Heart right ventricle (tissue), 16 donors: ENCODE data around the gene KDM3A. TPM values are rescaled to one million over a fixed set of nuclear protein-coding genes. Genes with fewer than 3 reads are reported as not detected.

Experiments
- ATAC-seq, 8 donors: fragments of 200-7000 bp; cut with Tn5 transposase; one replicate each; pipeline ENCODE4 v1.9.1; 2020; ENCODE audit warnings: mild to moderate bottlenecking in 8 of 8, moderate library complexity in 8 of 8, moderate number of reproducible peaks in 1 of 8
- DNase-seq, 2 donors: peaks; one replicate each; pipeline ENCODE4 v3.0.0-alpha.2; 2020
- H3K27ac ChIP-seq, 10 donors: fragments of 200-600 bp; sonication (generic) in 2 of 10; one replicate each; pipeline versions ENCODE4 v1.5.0 to v1.8.0; 2020 to 2022; ENCODE audit warnings: mild to moderate bottlenecking in 3 of 10
- H3K27me3 ChIP-seq, 7 donors: fragments of 200-600 bp; one replicate each; pipeline ENCODE4 v1.8.0; 2021 to 2022; ENCODE audit warnings: mild to moderate bottlenecking in 2 of 7
- H3K36me3 ChIP-seq, 9 donors: fragments of 200-600 bp; sonication (generic) in 1 of 9; one replicate each; pipeline versions ENCODE4 v1.5.0 to v1.8.0; 2020 to 2022; ENCODE audit warnings: mild to moderate bottlenecking in 2 of 9
- H3K4me1 ChIP-seq, 9 donors: fragments of 200-600 bp; sonication (generic) in 1 of 9; one replicate each; pipeline versions ENCODE4 v1.5.0 to v1.8.0; 2020 to 2022; ENCODE audit warnings: mild to moderate bottlenecking in 4 of 9
- H3K4me3 ChIP-seq, 10 donors: fragments of 200-600 bp; sonication (generic) in 2 of 10; one replicate each; pipeline versions ENCODE4 v1.5.0 to v1.8.0; 2020 to 2022; ENCODE audit warnings: mild to moderate bottlenecking in 7 of 10, moderate library complexity in 2 of 10
- H3K9me3 ChIP-seq, 11 donors: fragments of 200-600 bp in 10 of 11; sonication (generic) in 2 of 11; one replicate each; pipeline versions ENCODE4 v1.5.0 to v1.8.0; 2013 to 2022; ENCODE audit warnings: mild to moderate bottlenecking in 2 of 11, control low read depth in 1 of 11, moderate library complexity in 1 of 11
- CTCF ChIP-seq, 9 donors: fragments of 200-600 bp; sonication (generic) in 2 of 9; IDR thresholded peaks; one replicate each; pipeline versions ENCODE4 v1.5.0 to v1.8.0; 2021 to 2022; ENCODE audit warnings: antibody characterized with exemption in 9 of 9, mild to moderate bottlenecking in 5 of 9, moderate library complexity in 1 of 9
- WGBS, 2 donors: extraction: QIAGEN DNeasy Blood & Tissue Kit; methylation state at CpG; one replicate each; pipeline ENCODE4 v1.1.7; 2013; ENCODE audit warnings: inconsistent platforms in 1 of 2; 5-methylcytosine and 5-hydroxymethylcytosine counted together
- intact Hi-C, 10 donors: fragments of 100-400 bp; cut with DNase I; formaldehyde crosslinking; loops; one replicate each; pipeline versions ENCODE4 v1.11.1 to v1.14.2; 2022
- polyA plus RNA-seq, 2 donors: library from polyadenylated mRNA; stranded (reverse); fragments of 200-250 nt; gene quantifications; one replicate each; pipeline ENCODE4 v1.2.3, GENCODE V29; 2013
- total RNA-seq, 10 donors: library from RNA; stranded (reverse); fragmentation: NEBNext Ultra II Directional in 3 of 10; extraction: Animal tissue kit (Norgen Biotek cat#: 25700) in 3 of 10; gene quantifications; one replicate each; pipeline versions ENCODE4 v1.2.1 to v1.2.4, GENCODE V29; 2021 to 2023
- donor health status: Arrhythmogenic right ventricular cardiomyopathy.
- donor health status: ischemic (EF 13 %, LVEDD 7.1; RV severe dilation, severe dysfunction).
- donor health status: healthy with polysubstance abuse.
- donor health status: DM: no; HTN: yes; CAD: no.
- donor health status: DM: no; HTN: no; CAD: no.
- donor health status: ischemic (EF 25% LVEDD 6.9; RV normal size, moderate dysfunction).
- donor health status: ischemic (EF 25% LVEDD 5.7; RV mildly dilated, moderate dysfunction).
- donor health status: healthy.
- donor health status: DM: yes; HTN: yes; CAD: no.
- donor health status: Ischemic cardiomyopathy.
- donor health status: ischemic (EF 35%, LVEDD 5.7; RV mildly dilated, moderate dysfunction).
- donor health status: nonischemic (EF 11% LVEDD 7.7; RV severe dilation, severe dysfunction).
- donor health status: DM: yes; HTN: yes; CAD: no.
- donor health status: PGD.
- donor health status: ischemic (EF 29% LVEDD 5.4; RV normal size, mild dysfunction).
- donor health status: nonischemic (EF 23%, LVEDD 6.1; RV moderate dilation, normal function).

The KDM3A gene
- total and polyA plus RNA-seq, 12 donors = 17.1 to 53.7 (median 33.1) TPM

- Histone ChIP-seq H3K9me3 (peaks cover 0 to 9% (median 0%) of the 10 kb centered on the region in 11 donors), H3K4me1 (peaks cover 0 to 22% (median 0%) of the 10 kb centered on the region in 9 donors), H3K27ac (no peak overlapping the region), H3K4me3 (no peak overlapping the region), H3K36me3 (no peaks in the 10 kb centered on the region), H3K27me3 (peaks cover 0 to 11% (median 0%) of the 10 kb centered on the region in 7 donors)
- 63 to 72% methylated on average over 3 of the region's 3 CpGs for WGBS, 2 donors
- DNase-seq (no peak), ATAC-seq (no peak)
- no peak for TF ChIP-seq CTCF (IDR thresholded peaks at IDR 0.05)
- intact Hi-C loops = no loop called here
These were observed 26.2 kb upstream of the KDM3A start for GRCh38 chr2:86414996-86415395.

- intact Hi-C loops = no loop called here
These were observed 25.0 kb upstream of the KDM3A start for GRCh38 chr2:86416146-86416545.

GRCh38 chr2:86417961-86418360, 23.2 kb upstream of the KDM3A start:
- H3K4me1 ChIP-seq = peaks cover 0 to 22% (median 0%) of the 10 kb centered on the region in 9 donors
- intact Hi-C loops = no loop called here
- no peak overlapping the region for H3K4me3 ChIP-seq
- 70% methylated on average over 1 of the region's 1 CpG; no CpG with 5 or more reads in 1 of the 2 donors for WGBS, 2 donors
- no peak for ATAC-seq
- TF ChIP-seq CTCF (IDR thresholded peaks at IDR 0.05) = no peak
- no peak for DNase-seq
- peaks cover 0 to 13% (median 0%) of the 10 kb centered on the region in 7 donors for H3K27me3 ChIP-seq
- H3K36me3 ChIP-seq = no peaks in the 10 kb centered on the region
- no peak overlapping the region for H3K27ac ChIP-seq
- peaks cover 0 to 7% (median 0%) of the 10 kb centered on the region in 11 donors for H3K9me3 ChIP-seq

More at GRCh38 chr2:86416146-86416545, 25.0 kb upstream of the KDM3A start:
- TF ChIP-seq CTCF (IDR thresholded peaks at IDR 0.05) = no peak
- H3K27ac ChIP-seq = no peak overlapping the region
- no peak for ATAC-seq
- H3K27me3 ChIP-seq = peaks cover 0 to 11% (median 0%) of the 10 kb centered on the region in 7 donors
- no peak for DNase-seq
- no peaks in the 10 kb centered on the region for H3K36me3 ChIP-seq
- H3K4me1 ChIP-seq = peaks cover 0 to 22% (median 0%) of the 10 kb centered on the region in 9 donors
- H3K9me3 ChIP-seq = no peaks in the 10 kb centered on the region
- no peak overlapping the region for H3K4me3 ChIP-seq
- 81 to 91% methylated on average over 2 of the region's 2 CpGs for WGBS, 2 donors

- H3K27me3 ChIP-seq = peaks cover 0 to 22% (median 0%) of the 10 kb centered on the region in 7 donors
- ATAC-seq (no peak), DNase-seq (no peak)
- H3K4me3 ChIP-seq = no peak overlapping the region
- H3K36me3 ChIP-seq = no peaks in the 10 kb centered on the region
- H3K4me1 ChIP-seq = peaks cover 0 to 2% (median 0%) of the 10 kb centered on the region in 9 donors
- 84 to 87% methylated on average over 5 of the region's 5 CpGs for WGBS, 2 donors
- TF ChIP-seq CTCF (IDR thresholded peaks at IDR 0.05) = no peak
- H3K27ac ChIP-seq = no peak overlapping the region
- intact Hi-C loops = no loop called here
- peaks cover 0 to 12% (median 0%) of the 10 kb centered on the region in 11 donors for H3K9me3 ChIP-seq
These were observed 20.3 kb upstream of the KDM3A start for GRCh38 chr2:86420913-86421312.
